Adrenal gland (tissue), 5 donors: ENCODE results near the gene LHFPL6.

Experiments used
- CTCF ChIP-seq, 6 experiments: fragments of 450-650 bp in 4 of 6; fragments of 200-600 bp in 2 of 6; sonication (generic) in 1 of 6; IDR thresholded peaks; 1 replicate in 5 of 6; 2 replicates in 1 of 6; pipeline versions ENCODE4 v1.5.1 to v1.8.0; 2016 to 2021; ENCODE audit warnings: antibody characterized with exemption in 6 of 6, mild to moderate bottlenecking in 2 of 6, moderate library complexity in 1 of 6
- POLR2A ChIP-seq, 2 donors: fragments of 450-650 bp; IDR thresholded peaks; one replicate each; pipeline ENCODE4 v1.6.1; 2017; ENCODE audit warnings: antibody characterized with exemption in 2 of 2, mild to moderate bottlenecking in 2 of 2, moderate library complexity in 1 of 2
- donor health status: DM: no; HTN: no; CAD: no.

DNA sequence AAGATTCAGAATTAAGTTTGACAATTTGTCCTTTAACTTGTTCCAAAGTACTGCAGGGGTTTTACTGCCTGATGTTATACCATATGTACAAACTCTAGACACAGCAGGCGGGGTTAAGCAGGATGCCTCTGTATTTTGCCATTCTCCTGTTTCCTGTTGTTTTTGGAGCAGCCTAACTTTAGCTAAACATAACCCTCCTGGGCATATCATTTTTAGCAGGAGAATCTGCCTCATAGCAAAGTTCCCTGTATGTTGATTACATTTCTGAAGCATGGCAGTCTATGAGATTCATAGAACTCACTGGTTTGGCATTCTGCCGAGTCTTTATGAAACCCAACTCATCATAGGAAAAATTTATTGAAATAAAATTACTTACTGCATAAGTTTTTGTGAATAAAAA, 5.2 kb downstream of the LHFPL6 start:
- TF ChIP-seq CTCF (IDR thresholded peaks at IDR 0.05) (no peak), POLR2A (IDR thresholded peaks at IDR 0.05) (no peak)
